ENCODE measurements around the gene HS3ST1. TPM values are rescaled to one million over a fixed set of nuclear protein-coding genes. Genes with fewer than 3 reads are reported as not detected.

HS3ST1 gene
- total RNA-seq, 4 donors from 2014 or later = 0.07 to 0.15 (median 0.10) TPM

DNA sequence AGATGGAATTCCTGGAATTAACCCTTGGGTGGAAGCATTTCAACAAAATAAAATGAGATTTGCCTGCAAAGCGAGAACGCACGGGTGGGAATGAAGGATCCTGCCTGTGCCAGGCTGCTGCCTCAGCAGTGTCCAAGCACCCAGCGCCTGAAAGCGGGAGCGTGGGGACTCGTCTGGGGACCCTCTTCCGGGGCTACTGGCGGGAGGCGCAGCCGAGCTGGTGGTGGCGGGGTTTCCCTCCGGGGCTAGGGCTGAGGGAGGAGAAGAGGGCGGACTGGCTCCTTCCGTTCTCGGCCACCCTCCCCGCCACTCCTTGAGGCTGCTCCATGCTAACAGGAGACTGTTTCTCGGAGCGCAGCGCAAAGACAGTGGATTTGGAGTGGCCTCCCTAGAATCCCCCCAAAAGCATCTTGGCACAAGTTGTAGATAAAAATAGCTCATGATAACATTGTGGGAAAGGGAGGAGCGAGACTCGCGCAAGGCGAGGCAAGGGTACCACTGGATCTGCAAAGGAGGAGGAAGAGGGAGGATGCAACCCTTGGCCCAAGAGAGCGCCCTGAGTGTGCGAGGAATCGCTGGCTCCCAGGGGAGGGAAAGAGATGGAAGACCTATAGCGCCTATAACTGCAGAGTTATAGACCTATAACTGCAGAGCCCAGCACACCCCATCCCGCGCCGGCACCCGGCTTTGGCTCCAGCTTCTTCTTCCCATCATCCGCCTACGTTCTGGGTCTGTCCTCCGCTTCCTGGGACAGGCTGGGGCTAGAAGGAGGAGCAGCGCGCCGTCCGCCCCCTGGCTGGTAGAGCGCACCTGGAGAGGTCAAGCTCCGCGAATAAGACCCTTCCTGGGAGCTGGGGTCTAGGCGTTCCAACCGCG, 1.3 kb downstream of the HS3ST1 start:
- Histone ChIP-seq H3K4me1 (no peaks in the 10 kb centered on the region), H3K27me3 (peaks cover 7 to 35% (median 21%) of the 10 kb centered on the region in 3 donors), H3K4me3 (peak overlapping the region; percentile 45 to 57 (median 52)), H3K27ac (no peak overlapping the region), H3K36me3 (no peaks in the 10 kb centered on the region), H3K9me3 (no peaks in the 10 kb centered on the region)
- no peak for TF ChIP-seq POLR2A (IDR thresholded peaks at IDR 0.05)
- TF ChIP-seq, protein P1, sequence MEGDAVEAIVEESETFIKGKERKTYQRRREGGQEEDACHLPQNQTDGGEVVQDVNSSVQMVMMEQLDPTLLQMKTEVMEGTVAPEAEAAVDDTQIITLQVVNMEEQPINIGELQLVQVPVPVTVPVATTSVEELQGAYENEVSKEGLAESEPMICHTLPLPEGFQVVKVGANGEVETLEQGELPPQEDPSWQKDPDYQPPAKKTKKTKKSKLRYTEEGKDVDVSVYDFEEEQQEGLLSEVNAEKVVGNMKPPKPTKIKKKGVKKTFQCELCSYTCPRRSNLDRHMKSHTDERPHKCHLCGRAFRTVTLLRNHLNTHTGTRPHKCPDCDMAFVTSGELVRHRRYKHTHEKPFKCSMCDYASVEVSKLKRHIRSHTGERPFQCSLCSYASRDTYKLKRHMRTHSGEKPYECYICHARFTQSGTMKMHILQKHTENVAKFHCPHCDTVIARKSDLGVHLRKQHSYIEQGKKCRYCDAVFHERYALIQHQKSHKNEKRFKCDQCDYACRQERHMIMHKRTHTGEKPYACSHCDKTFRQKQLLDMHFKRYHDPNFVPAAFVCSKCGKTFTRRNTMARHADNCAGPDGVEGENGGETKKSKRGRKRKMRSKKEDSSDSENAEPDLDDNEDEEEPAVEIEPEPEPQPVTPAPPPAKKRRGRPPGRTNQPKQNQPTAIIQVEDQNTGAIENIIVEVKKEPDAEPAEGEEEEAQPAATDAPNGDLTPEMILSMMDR (IDR thresholded peaks at IDR 0.05 in 4 of 5, conservative IDR thresholded peaks at IDR 0.05 in 1 of 5) = no peak
- intact Hi-C loops (cut with DNase I; ENCODE audit: low total_unique reads) = loop anchor here (10.0 kb wide), 1 partner anchor 853 kb away; no protein-coding TSS in a partner anchor
- in situ Hi-C loops (cut with MboI; ENCODE audit: low sequenced_read_pairs in 4 of 4) = loop anchor here in 2 of 4 donors (25.0 kb wide), 1 partner anchor 840 kb away; no protein-coding TSS in a partner anchor
- ATAC-seq = no peak
- DNase-seq = no peak

DNA sequence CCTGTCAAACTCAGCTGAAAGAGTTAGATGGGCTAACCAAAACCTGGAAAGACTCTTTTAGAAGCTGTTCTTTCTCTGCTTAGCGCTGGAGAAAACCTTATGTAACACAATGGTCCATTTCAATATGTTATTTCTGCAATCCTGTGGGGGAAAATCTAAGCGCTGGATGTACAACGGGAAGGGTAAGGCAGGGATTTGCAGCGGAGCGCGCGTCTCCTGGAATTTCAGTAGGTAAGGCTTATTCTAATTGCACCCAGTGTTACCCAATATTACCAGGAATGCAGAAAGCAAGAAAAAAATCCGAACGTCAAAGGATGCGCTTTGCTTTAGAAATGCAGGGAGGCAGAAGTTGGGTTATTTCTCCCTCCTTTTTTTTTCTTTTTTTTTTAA, 2.0 kb downstream of the HS3ST1 start:
- ATAC-seq = no peak
- Histone ChIP-seq H3K9me3 (no peaks in the 10 kb centered on the region), H3K4me1 (no peaks in the 10 kb centered on the region), H3K36me3 (no peaks in the 10 kb centered on the region), H3K27ac (no peak overlapping the region), H3K4me3 (peak overlapping the region in 3 of 4 donors; percentile 47 to 57 (median 56)), H3K27me3 (peaks cover 7 to 35% (median 21%) of the 10 kb centered on the region in 3 donors)
- intact Hi-C loops (cut with DNase I; ENCODE audit: low total_unique reads) = loop anchor here (10.0 kb wide), 1 partner anchor 852 kb away; no protein-coding TSS in a partner anchor
- DNase-seq = no peak
- TF ChIP-seq POLR2A (IDR thresholded peaks at IDR 0.05) = no peak
- TF ChIP-seq, protein P1 (IDR thresholded peaks at IDR 0.05 in 4 of 5, conservative IDR thresholded peaks at IDR 0.05 in 1 of 5) = no peak
- in situ Hi-C loops (cut with MboI; ENCODE audit: low sequenced_read_pairs in 4 of 4) = loop anchor here in 2 of 4 donors (25.0 kb wide), 1 partner anchor 839 kb away; no protein-coding TSS in a partner anchor

DNA sequence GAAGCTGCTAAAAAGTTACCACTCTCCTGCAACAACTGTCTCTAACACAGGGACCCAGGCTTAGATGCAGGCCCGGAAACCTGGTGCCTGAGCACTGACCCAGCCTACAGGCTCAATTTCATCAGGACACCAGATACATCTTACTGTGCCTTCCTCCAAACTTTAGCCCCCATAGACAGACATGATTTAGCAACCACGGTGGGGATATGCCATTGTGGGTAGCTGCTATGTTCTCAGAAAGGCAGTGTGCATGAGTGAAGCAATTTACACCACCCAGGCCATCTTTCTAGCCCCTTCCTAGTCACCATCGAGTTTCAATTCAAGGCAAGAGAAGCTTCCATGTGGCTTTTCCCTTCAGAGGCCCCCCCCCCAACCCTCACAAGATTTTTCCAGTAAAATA, 2.7 kb downstream of the HS3ST1 start:
- Histone ChIP-seq H3K36me3 (no peaks in the 10 kb centered on the region), H3K27me3 (peaks cover 7 to 35% (median 21%) of the 10 kb centered on the region in 3 donors), H3K9me3 (no peaks in the 10 kb centered on the region), H3K27ac (no peak overlapping the region), H3K4me1 (no peaks in the 10 kb centered on the region), H3K4me3 (no peak overlapping the region)
- no peak for DNase-seq
- intact Hi-C loops (cut with DNase I; ENCODE audit: low total_unique reads) = loop anchor here (10.0 kb wide), 1 partner anchor 851 kb away; no protein-coding TSS in a partner anchor
- no peak for ATAC-seq
- TF ChIP-seq POLR2A (IDR thresholded peaks at IDR 0.05) = no peak
- TF ChIP-seq, protein P1 (IDR thresholded peaks at IDR 0.05 in 4 of 5, conservative IDR thresholded peaks at IDR 0.05 in 1 of 5) = no peak
- in situ Hi-C loops (cut with MboI; ENCODE audit: low sequenced_read_pairs in 4 of 4) = loop anchor here in 2 of 4 donors (25.0 kb wide), 1 partner anchor 839 kb away; no protein-coding TSS in a partner anchor

DNA sequence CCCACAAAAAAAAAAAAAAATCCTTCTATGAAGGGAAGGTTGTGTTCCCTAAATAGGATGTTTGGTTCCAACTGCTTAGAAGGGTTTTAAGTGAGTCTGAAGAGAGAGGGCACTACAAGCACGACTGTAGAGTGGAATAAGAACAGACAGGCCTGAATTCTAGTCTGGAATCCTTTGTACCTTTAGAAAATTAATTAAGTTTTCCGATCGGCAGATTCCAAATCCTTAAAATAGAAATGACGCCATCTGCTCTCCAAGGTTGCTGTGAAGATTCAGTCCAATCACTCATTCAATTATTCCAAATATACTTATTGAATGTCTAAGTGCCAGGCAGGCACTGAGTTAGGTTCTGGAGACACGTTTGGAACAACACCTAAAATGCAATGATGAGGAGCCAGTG, 3.8 kb downstream of the HS3ST1 start:
- intact Hi-C loops (cut with DNase I; ENCODE audit: low total_unique reads) (loop anchor here (10.0 kb wide), 1 partner anchor 850 kb away; no protein-coding TSS in a partner anchor), in situ Hi-C loops (cut with MboI; ENCODE audit: low sequenced_read_pairs in 4 of 4) (loop anchor here in 2 of 4 donors (25.0 kb wide), 1 partner anchor 838 kb away; no protein-coding TSS in a partner anchor)
- Histone ChIP-seq H3K27ac (no peak overlapping the region), H3K9me3 (no peaks in the 10 kb centered on the region), H3K36me3 (no peaks in the 10 kb centered on the region), H3K27me3 (peaks cover 7 to 27% (median 20%) of the 10 kb centered on the region in 3 donors), H3K4me3 (no peak overlapping the region), H3K4me1 (no peaks in the 10 kb centered on the region)
- DNase-seq (no peak), ATAC-seq (no peak)
- TF ChIP-seq, protein P1 (IDR thresholded peaks at IDR 0.05 in 4 of 5, conservative IDR thresholded peaks at IDR 0.05 in 1 of 5) = no peak
- no peak for TF ChIP-seq POLR2A (IDR thresholded peaks at IDR 0.05)
